HCT116 (cell line): ENCODE measurements around the gene MKI67. TPM values are rescaled to one million over a fixed set of nuclear protein-coding genes. Genes with fewer than 3 reads are reported as not detected.

Source experiments
- ATAC-seq: fragments of 200-7000 bp; cut with Tn5 transposase; 2 replicates; pipeline ENCODE4 v1.9.1; 2020; ENCODE audit warnings: mild to moderate bottlenecking, moderate library complexity
- BruUV-seq: library from RNA; stranded (reverse); fragments of 400-500 nt; replicated peaks from 2 replicates; lab custom pipeline; 2021; lab: Mats Ljungman, UMichigan
- CTCF ChIA-PET: fragments of 300-600 bp; sonication (Branson Sonifier 250); formaldehyde crosslinking; loops from one replicate; lab custom pipeline; 2021; ENCODE audit warnings: antibody characterized with exemption; lab: Charles Lee
- POLR2A ChIA-PET: fragments of 300-600, 350-600 bp; sonication (Branson Sonifier 250); formaldehyde crosslinking; loops from one replicate; lab custom pipeline; 2021; ENCODE audit warnings: antibody characterized with exemption; lab: Charles Lee
- RAD21 ChIA-PET, 2 experiments: fragments of 300-600 bp; sonication (Branson Sonifier 250); formaldehyde crosslinking; loops; one replicate each; lab custom pipeline; 2023; ENCODE audit warnings: low total read pairs in 2 of 2; ENCODE audit not compliant: uncharacterized antibody in 2 of 2, unreplicated experiment in 2 of 2, low non-redundant PET in 1 of 2; lab: Charles Lee
- DNase-seq: peaks from one replicate; pipeline ENCODE4 v3.0.0-alpha.2; 2010; ENCODE audit warnings: low read depth, low spot score
- H2AFZ ChIP-seq: fragments of 200-600 bp; shearing (Covaris generic), sonication (generic); 2 replicates; pipeline ENCODE4 v1.6.1; 2017; ENCODE audit warnings: low read depth, mixed run types, mixed read lengths, antibody characterized with exemption, low read length; ENCODE audit not compliant: poor library complexity, severe bottlenecking
- H3K27ac ChIP-seq: 2 replicates; pipeline ENCODE4 v1.5.1; 2012; ENCODE audit warnings: low read depth, low read length
- H3K27me3 ChIP-seq: fragments of 200-600 bp; sonication (generic); 2 replicates; pipeline ENCODE4 v1.6.1; 2016; ENCODE audit warnings: mixed run types, low read length, mixed read lengths; ENCODE audit not compliant: insufficient read depth
- H3K36me3 ChIP-seq, 2 experiments: fragments of 200-500 bp in 1 of 2; fragments of 200-600 bp in 1 of 2; sonication (Bioruptor generic) in 1 of 2; sonication (generic) in 1 of 2; 2 replicates each; pipeline versions ENCODE4 v1.5.1 to v1.6.1; 2014 to 2016; ENCODE audit warnings: low read length in 2 of 2, inconsistent platforms in 1 of 2, mixed read lengths in 1 of 2, mixed run types in 1 of 2; ENCODE audit not compliant: insufficient read depth in 2 of 2, control insufficient read depth in 1 of 2
- H3K4me1 ChIP-seq, 2 experiments: fragments of 200-600 bp in 1 of 2; sonication (generic) in 1 of 2; 2 replicates each; pipeline versions ENCODE4 v1.5.1 to v1.6.1; 2012 to 2017; ENCODE audit warnings: low read length in 2 of 2, inconsistent platforms in 1 of 2, mild to moderate bottlenecking in 1 of 2, mixed read lengths in 1 of 2, mixed run types in 1 of 2, moderate library complexity in 1 of 2; ENCODE audit not compliant: insufficient read depth in 2 of 2, control insufficient read depth in 1 of 2
- H3K4me2 ChIP-seq: fragments of 200-600 bp; sonication (generic); 2 replicates; pipeline ENCODE4 v1.6.1; 2017; ENCODE audit warnings: mixed run types, low read length, mixed read lengths
- H3K4me3 ChIP-seq, 2 experiments: fragments of 200-600 bp in 1 of 2; sonication (generic) in 1 of 2; replicated peaks in 1 of 2; 2 replicates each; pipeline ENCODE4 v1.5.1; 2011 to 2016; ENCODE audit warnings: low read length in 2 of 2, control low read depth in 1 of 2, low read depth in 1 of 2, mild to moderate bottlenecking in 1 of 2, mixed read lengths in 1 of 2, mixed run types in 1 of 2
- H3K79me2 ChIP-seq: fragments of 200-600 bp; sonication (generic); 2 replicates; pipeline ENCODE4 v1.6.1; 2017; ENCODE audit warnings: mild to moderate bottlenecking, mixed run types, low read length, moderate library complexity, mixed read lengths; ENCODE audit not compliant: insufficient read depth
- H3K9ac ChIP-seq: fragments of 200-600 bp; sonication (generic); 2 replicates; pipeline ENCODE4 v1.6.1; 2016; ENCODE audit warnings: low read length, mixed read lengths
- H3K9me2 ChIP-seq: fragments of 200-600 bp; sonication (generic), shearing (Covaris generic); 2 replicates; pipeline ENCODE4 v1.6.1; 2017; ENCODE audit warnings: mixed run types, mild to moderate bottlenecking, moderate library complexity; ENCODE audit not compliant: insufficient read depth
- H3K9me3 ChIP-seq, 2 experiments: fragments of 200-500 bp in 1 of 2; fragments of 200-600 bp in 1 of 2; sonication (Bioruptor generic) in 1 of 2; sonication (generic) in 1 of 2; 2 replicates each; pipeline ENCODE4 v1.6.1; 2014 to 2017; ENCODE audit warnings: low read length in 2 of 2, mixed read lengths in 2 of 2, inconsistent platforms in 1 of 2, low read depth in 1 of 2, mild to moderate bottlenecking in 1 of 2, mixed run types in 1 of 2, moderate library complexity in 1 of 2; ENCODE audit not compliant: control insufficient read depth in 1 of 2, insufficient read depth in 1 of 2
- H4K20me1 ChIP-seq: fragments of 200-600 bp; sonication (generic), shearing (Covaris generic); 2 replicates; pipeline ENCODE4 v1.6.1; 2017; ENCODE audit warnings: mixed run types, mild to moderate bottlenecking, moderate library complexity; ENCODE audit not compliant: insufficient read depth
- CEBPB ChIP-seq: IDR thresholded peaks from 2 replicates; pipeline ENCODE4 v1.6.1; 2012; ENCODE audit warnings: low read depth
- MAX ChIP-seq: IDR thresholded peaks from 2 replicates; pipeline ENCODE4 v1.6.1; 2012
- POLR2A ChIP-seq: IDR thresholded peaks from 2 replicates; pipeline ENCODE4 v1.7.0; 2011; ENCODE audit warnings: borderline replicate concordance; ENCODE audit not compliant: insufficient read depth, insufficient read length; ENCODE audit errors: extremely low read depth
- RAD21 ChIP-seq: IDR thresholded peaks from 2 replicates; pipeline ENCODE4 v1.6.1; 2012; ENCODE audit warnings: low read depth, mild to moderate bottlenecking
- REST ChIP-seq: IDR thresholded peaks from 2 replicates; pipeline ENCODE4 v1.6.1; 2012; ENCODE audit warnings: low read depth
- YY1 ChIP-seq: IDR thresholded peaks from 2 replicates; pipeline ENCODE4 v1.6.1; 2011; ENCODE audit warnings: low read length, low read depth, moderate library complexity, mild to moderate bottlenecking; ENCODE audit not compliant: insufficient replicate concordance; ENCODE audit errors: extremely low read depth
- intact Hi-C: fragments of 100-400 bp; cut with micrococcal nuclease; formaldehyde crosslinking; loops from 2 replicates; pipeline ENCODE4 v1.10.0; 2022
- total RNA-seq: library from RNA; stranded (reverse); gene quantifications from one replicate; pipeline ENCODE4 v1.2.1, GENCODE V29; 2021; ENCODE audit not compliant: unreplicated experiment
- TF ChIP-seq, protein P1 (sequence below): IDR thresholded peaks from 2 replicates; pipeline ENCODE4 v1.6.1; 2011; ENCODE audit warnings: mild to moderate bottlenecking, low read length, moderate library complexity; ENCODE audit not compliant: insufficient replicate concordance; ENCODE audit errors: extremely low read depth

MKI67 gene
- total RNA-seq, 1 experiment from 2014 or later, result 202 TPM

GRCh38 chr10:128074589-128074988 is 51.6 kb downstream of the MKI67 start (continued):
- TF ChIP-seq REST, result no peak

DNA sequence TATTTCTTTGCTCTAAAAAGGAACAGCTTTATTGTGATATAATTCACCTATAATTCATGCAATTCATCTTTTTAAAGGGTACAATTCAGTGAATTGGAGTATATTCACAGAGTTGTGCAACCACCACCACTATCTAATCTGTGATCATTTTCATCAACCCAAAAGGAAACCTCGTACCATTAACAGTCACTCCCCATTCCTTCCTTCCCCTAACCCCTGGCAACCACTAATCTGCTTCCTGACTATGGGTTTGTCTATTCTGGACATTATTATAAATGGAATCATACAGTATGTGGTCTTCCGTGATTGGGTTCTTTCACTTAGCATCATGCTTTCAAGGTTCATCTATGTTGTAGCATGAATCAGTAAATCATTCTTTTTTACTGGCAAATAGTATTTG is 52.3 kb downstream of the MKI67 start:
- H3K4me3 ChIP-seq, result no peak overlapping the region
- DNase-seq, result no peak
- no peak overlapping the region for H3K4me2 ChIP-seq
- H2AFZ ChIP-seq, result no peak overlapping the region
- peaks cover 0 to 6% of the 10 kb centered on the region in 2 experiments; a peak in 1 of 4 replicates for H3K4me1 ChIP-seq
- CTCF ChIA-PET, result interaction anchor here (1.2 kb wide), 1 partner anchor 39 kb away, joined by 4 read pairs; no protein-coding TSS in a partner anchor
- H3K27ac ChIP-seq, result no peak overlapping the region
- no peaks in the 10 kb centered on the region for H3K27me3 ChIP-seq
- no peaks in the 10 kb centered on the region for H4K20me1 ChIP-seq
- RAD21 ChIA-PET, result no interaction called here
- intact Hi-C loops, result no loop called here
- no peak overlapping the region for H3K9ac ChIP-seq
- ATAC-seq, result no peak
- H3K36me3 ChIP-seq, result no peaks in the 10 kb centered on the region
- H3K9me3 ChIP-seq, result no peaks in the 10 kb centered on the region
- H3K79me2 ChIP-seq, result no peaks in the 10 kb centered on the region
- POLR2A ChIA-PET, result no interaction called here
- BruUV-seq, result no TSS peak
- TF ChIP-seq YY1 (no peak), MAX (no peak), RAD21 (no peak), POLR2A (no peak), CEBPB (no peak)
- TF ChIP-seq, protein P1, sequence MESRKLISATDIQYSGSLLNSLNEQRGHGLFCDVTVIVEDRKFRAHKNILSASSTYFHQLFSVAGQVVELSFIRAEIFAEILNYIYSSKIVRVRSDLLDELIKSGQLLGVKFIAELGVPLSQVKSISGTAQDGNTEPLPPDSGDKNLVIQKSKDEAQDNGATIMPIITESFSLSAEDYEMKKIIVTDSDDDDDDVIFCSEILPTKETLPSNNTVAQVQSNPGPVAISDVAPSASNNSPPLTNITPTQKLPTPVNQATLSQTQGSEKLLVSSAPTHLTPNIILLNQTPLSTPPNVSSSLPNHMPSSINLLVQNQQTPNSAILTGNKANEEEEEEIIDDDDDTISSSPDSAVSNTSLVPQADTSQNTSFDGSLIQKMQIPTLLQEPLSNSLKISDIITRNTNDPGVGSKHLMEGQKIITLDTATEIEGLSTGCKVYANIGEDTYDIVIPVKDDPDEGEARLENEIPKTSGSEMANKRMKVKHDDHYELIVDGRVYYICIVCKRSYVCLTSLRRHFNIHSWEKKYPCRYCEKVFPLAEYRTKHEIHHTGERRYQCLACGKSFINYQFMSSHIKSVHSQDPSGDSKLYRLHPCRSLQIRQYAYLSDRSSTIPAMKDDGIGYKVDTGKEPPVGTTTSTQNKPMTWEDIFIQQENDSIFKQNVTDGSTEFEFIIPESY, result no peak
- H3K9me2 ChIP-seq, result no peaks in the 10 kb centered on the region
